H1 (cell line): Measurements from ENCODE around the gene NPY1R. TPM values are rescaled to one million over a fixed set of nuclear protein-coding genes. Genes with fewer than 3 reads are reported as not detected.

ENCODE experiments used
- CTCF ChIA-PET: fragments of 300-600 bp; sonication (Branson Sonifier 250); formaldehyde crosslinking; loops from one replicate; lab custom pipeline; 2021; ENCODE audit not compliant: partially characterized antibody; lab: Charles Lee
- POLR2A ChIA-PET: fragments of 300-600 bp; sonication (Branson Sonifier 250); formaldehyde crosslinking; loops from one replicate; lab custom pipeline; 2021; ENCODE audit warnings: inconsistent platforms; ENCODE audit not compliant: partially characterized antibody; lab: Charles Lee
- DNase-seq, 2 experiments: peaks; one replicate each; pipeline versions ENCODE4 v3.0.0 to v3.0.0-alpha.2; 2010 to 2022; ENCODE audit warnings: low spot score in 2 of 2, low read depth in 1 of 2, mixed read lengths in 1 of 2
- FAIRE-seq: peaks from 2 replicates; lab custom pipeline; 2011; peaks lifted over from hg19 to GRCh38; lab: Jason Lieb, UNC
- H2AFZ ChIP-seq: 2 replicates; pipeline ENCODE4 v1.8.1; 2012; ENCODE audit warnings: low read length, inconsistent platforms
- H2AK5ac ChIP-seq: 2 replicates; pipeline ENCODE4 v1.6.1; 2013; ENCODE audit warnings: low read depth, low read length
- H2BK120ac ChIP-seq: replicated peaks from 2 replicates; pipeline ENCODE3; 2013; ENCODE audit warnings: low read depth, low read length, inconsistent platforms
- H2BK12ac ChIP-seq: 2 replicates; pipeline ENCODE4 v1.6.1; 2013; ENCODE audit warnings: low read depth, low read length
- H2BK15ac ChIP-seq: 2 replicates; pipeline ENCODE4 v1.6.1; 2013; ENCODE audit warnings: low read length
- H2BK20ac ChIP-seq: 2 replicates; pipeline ENCODE4 v1.6.1; 2013; ENCODE audit warnings: low read length
- H2BK5ac ChIP-seq: 2 replicates; pipeline ENCODE4 v1.6.1; 2013; ENCODE audit warnings: low read depth, low read length
- H3K14ac ChIP-seq: 2 replicates; pipeline ENCODE4 v1.6.1; 2013; ENCODE audit warnings: inconsistent platforms; ENCODE audit not compliant: insufficient read length
- H3K18ac ChIP-seq: 2 replicates; pipeline ENCODE4 v1.6.1; 2013; ENCODE audit warnings: low read length; ENCODE audit errors: extremely low read depth
- H3K23ac ChIP-seq: 2 replicates; pipeline ENCODE4 v1.6.1; 2013; ENCODE audit warnings: inconsistent platforms; ENCODE audit not compliant: insufficient read length
- H3K23me2 ChIP-seq: 2 replicates; pipeline ENCODE4 v1.6.1; 2013; ENCODE audit warnings: low read depth, low read length
- H3K27ac ChIP-seq: 2 replicates; pipeline ENCODE4 v1.6.1; 2011; ENCODE audit warnings: low read depth, low read length, inconsistent platforms
- H3K27me3 ChIP-seq, 4 experiments: replicated peaks in 1 of 4; 1 replicate in 1 of 4; 2 replicates in 3 of 4; pipeline versions ENCODE4 v1.6.1 to v1.8.1; 2011 to 2013; ENCODE audit warnings: low read length in 3 of 4, mild to moderate bottlenecking in 3 of 4, inconsistent platforms in 2 of 4, mixed read lengths in 2 of 4, moderate library complexity in 1 of 4; ENCODE audit not compliant: control insufficient read depth in 3 of 4, insufficient read depth in 3 of 4; ENCODE audit errors: extremely low read depth in 1 of 4
- H3K36me3 ChIP-seq, 4 experiments: 2 replicates each; pipeline versions ENCODE4 v1.6.1 to v1.8.1; 2011 to 2013; ENCODE audit warnings: mild to moderate bottlenecking in 4 of 4, low read length in 3 of 4, moderate library complexity in 2 of 4, control low read depth in 1 of 4, inconsistent platforms in 1 of 4; ENCODE audit not compliant: insufficient read depth in 4 of 4, control insufficient read depth in 2 of 4
- H3K4ac ChIP-seq: replicated peaks from 2 replicates; pipeline ENCODE3; 2013; ENCODE audit warnings: low read length, low read depth, mixed read lengths, inconsistent platforms; ENCODE audit not compliant: insufficient read length
- H3K4me1 ChIP-seq, 4 experiments: replicated peaks in 1 of 4; 1 replicate in 1 of 4; 2 replicates in 3 of 4; pipeline versions ENCODE4 v1.6.1 to v1.8.1; 2011 to 2013; ENCODE audit warnings: low read length in 3 of 4, inconsistent platforms in 2 of 4, mixed read lengths in 1 of 4; ENCODE audit not compliant: insufficient read depth in 4 of 4, control insufficient read depth in 3 of 4
- H3K4me2 ChIP-seq, 2 experiments: 2 replicates each; pipeline versions ENCODE4 v1.6.1 to v1.8.1; 2011 to 2013; ENCODE audit warnings: low read depth in 2 of 2, low read length in 2 of 2, control low read depth in 1 of 2, inconsistent platforms in 1 of 2, mild to moderate bottlenecking in 1 of 2; ENCODE audit not compliant: insufficient read depth in 1 of 2
- H3K4me3 ChIP-seq, 4 experiments: fragments of 200-600, 300-600 bp in 1 of 4; sonication (generic), shearing (Covaris generic), sonication (Bioruptor Twin) in 1 of 4; 2 replicates each; pipeline versions ENCODE4 v1.5.1 to v1.8.1; 2011 to 2016; ENCODE audit warnings: low read length in 4 of 4, low read depth in 3 of 4, control low read depth in 2 of 4, inconsistent platforms in 2 of 4, mild to moderate bottlenecking in 2 of 4, mixed read lengths in 1 of 4, moderate library complexity in 1 of 4; ENCODE audit not compliant: insufficient read depth in 2 of 4; ENCODE audit errors: extremely low read depth in 1 of 4
- H3K56ac ChIP-seq: replicated peaks from 2 replicates; pipeline ENCODE3; 2013; ENCODE audit warnings: low read depth, mild to moderate bottlenecking, mixed read lengths, low read length, inconsistent platforms; ENCODE audit not compliant: insufficient read length
- H3K79me1 ChIP-seq: 2 replicates; pipeline ENCODE4 v1.6.1; 2013; ENCODE audit warnings: low read depth, low read length, control low read depth
- H3K79me2 ChIP-seq, 2 experiments: 2 replicates each; pipeline versions ENCODE4 v1.6.1 to v1.8.1; 2012 to 2013; ENCODE audit warnings: low read length in 2 of 2, mild to moderate bottlenecking in 2 of 2, inconsistent platforms in 1 of 2; ENCODE audit not compliant: insufficient read depth in 2 of 2, control insufficient read depth in 1 of 2
- H3K9ac ChIP-seq, 4 experiments: replicated peaks in 1 of 4; 1 replicate in 1 of 4; 2 replicates in 3 of 4; pipeline versions ENCODE4 v1.6.1 to v1.8.1; 2011 to 2013; ENCODE audit warnings: low read depth in 3 of 4, low read length in 3 of 4, control low read depth in 2 of 4, mild to moderate bottlenecking in 2 of 4, moderate library complexity in 2 of 4, inconsistent platforms in 1 of 4; ENCODE audit errors: extremely low read depth in 1 of 4
- H3K9me3 ChIP-seq, 2 experiments: 2 replicates each; pipeline versions ENCODE4 v1.6.1 to v1.8.1; 2012 to 2013; ENCODE audit warnings: mild to moderate bottlenecking in 2 of 2, moderate library complexity in 2 of 2, control low read depth in 1 of 2, inconsistent platforms in 1 of 2, low read depth in 1 of 2, low read length in 1 of 2, mixed read lengths in 1 of 2; ENCODE audit not compliant: insufficient read depth in 2 of 2
- H4K20me1 ChIP-seq, 2 experiments: replicated peaks in 1 of 2; 2 replicates each; pipeline versions ENCODE3 to v1.8.1; 2011 to 2013; ENCODE audit warnings: inconsistent platforms in 2 of 2, low read length in 2 of 2, mild to moderate bottlenecking in 1 of 2; ENCODE audit not compliant: insufficient read depth in 2 of 2, control insufficient read depth in 1 of 2
- H4K5ac ChIP-seq: 2 replicates; pipeline ENCODE4 v1.6.1; 2013; ENCODE audit warnings: low read length, low read depth, mixed read lengths, inconsistent platforms; ENCODE audit not compliant: insufficient read length
- H4K8ac ChIP-seq: 2 replicates; pipeline ENCODE4 v1.8.0; 2013; ENCODE audit warnings: mild to moderate bottlenecking, moderate library complexity, low read length, inconsistent platforms; ENCODE audit not compliant: insufficient read depth; ENCODE audit errors: extremely low read depth
- H4K91ac ChIP-seq: replicated peaks from 2 replicates; pipeline ENCODE3; 2013; ENCODE audit warnings: low read length, mixed read lengths, inconsistent platforms; ENCODE audit not compliant: insufficient read length
- POLR2A ChIP-seq, 2 experiments: IDR thresholded peaks; 1 replicate in 1 of 2; 2 replicates in 1 of 2; pipeline ENCODE4 v1.6.1; 2011; ENCODE audit warnings: low read depth in 2 of 2, low read length in 2 of 2, mild to moderate bottlenecking in 2 of 2; ENCODE audit errors: control extremely low read depth in 1 of 2
- POLR2AphosphoS5 ChIP-seq: IDR thresholded peaks from 2 replicates; pipeline ENCODE4 v1.6.1; 2011; ENCODE audit warnings: low read depth, low read length
- POU5F1 ChIP-seq: IDR thresholded peaks from 2 replicates; pipeline ENCODE4 v1.6.1; 2011; ENCODE audit warnings: low read depth, mild to moderate bottlenecking, low read length, moderate library complexity
- RBBP5 ChIP-seq: IDR thresholded peaks from 2 replicates; pipeline ENCODE4 v1.7.1; 2012; ENCODE audit warnings: low read depth, mild to moderate bottlenecking, inconsistent platforms, low read length, moderate library complexity, borderline replicate concordance
- SP2 ChIP-seq: IDR thresholded peaks from 2 replicates; pipeline ENCODE4 v1.6.1; 2012; ENCODE audit warnings: mild to moderate bottlenecking, low read length, inconsistent platforms
- TAF1 ChIP-seq: IDR thresholded peaks from 2 replicates; pipeline ENCODE4 v1.6.1; 2011; ENCODE audit warnings: mild to moderate bottlenecking, low read depth, low read length
- YY1 ChIP-seq: IDR thresholded peaks from 2 replicates; pipeline ENCODE4 v1.6.1; 2011; ENCODE audit warnings: low read depth, mild to moderate bottlenecking, low read length
- WGBS, 2 experiments: shearing (Covaris generic) in 1 of 2; methylation state at CpG; one replicate each; pipeline versions ENCODE4 v1.1.6 to v1.1.7; 2013 to 2015; ENCODE audit warnings: low lambda C conversion rate in 2 of 2, mixed read lengths in 2 of 2, inconsistent platforms in 1 of 2, low coverage in 1 of 2, missing lambda C conversion rate in 1 of 2; ENCODE audit not compliant: insufficient replicate concordance in 2 of 2, insufficient coverage in 1 of 2, insufficient read length in 1 of 2; ENCODE audit errors: extremely low coverage in 1 of 2, missing lambda C conversion rate in 1 of 2; 5-methylcytosine and 5-hydroxymethylcytosine counted together
- long read RNA-seq, 2 experiments: library from RNA in 1 of 2; library from capped mRNA in 1 of 2; stranded (forward); transcript quantifications; one replicate each; pipeline ENCODE4 v2.0.0, GENCODE V29; 2021; ENCODE audit warnings: inconsistent platforms in 1 of 2
- polyA minus RNA-seq, 3 experiments: library from RNA; depleted of rRNA, polyadenylated mRNA; stranded (reverse); fragments of >200 nt; gene quantifications; 1 replicate in 2 of 3; 2 replicates in 1 of 3; pipeline ENCODE4 v1.2.3, GENCODE V29; 2011
- polyA plus RNA-seq, 7 experiments: library from polyadenylated mRNA; depleted of rRNA in 3 of 7; stranded (reverse) in 5 of 7; unstranded in 2 of 7; fragments of >200 nt in 5 of 7; fragments of 200-250 nt in 2 of 7; gene quantifications; 1 replicate in 5 of 7; 2 replicates in 1 of 7; 4 replicates in 1 of 7; pipeline versions ENCODE4 v1.2.1 to v1.2.3, GENCODE V29; 2011 to 2013; ENCODE audit warnings: missing spikeins in 2 of 7, mixed read lengths in 2 of 7
- total RNA-seq: library from RNA; stranded (reverse); fragmentation: NEBNext Ultra II Directional; extraction: Animal tissue kit (Norgen Biotek cat#: 25700); gene quantifications from 2 replicates; pipeline ENCODE4 v1.2.1, GENCODE V29; 2021

The NPY1R gene
- total RNA-seq = 6.3 and 7.2 TPM in 2 replicates
- 2.7 and 5.9 TPM in 2 replicates for polyA plus RNA-seq (2011; rRNA removed)
- polyA plus RNA-seq (2011; cell fraction: cytosol; rRNA removed) = 2.7 TPM
- polyA plus RNA-seq (2011; cell fraction: nucleus; rRNA removed) = 2.7 TPM
- polyA plus RNA-seq (2012, experiment 1 of 2) = 3.3 to 9.4 TPM (median 5.2 TPM) in 4 replicates
- 0.59 TPM for polyA plus RNA-seq (2012, experiment 2 of 2)
- polyA plus RNA-seq (2013, experiment 1 of 2) = 14.9 TPM
- 15.5 TPM for polyA plus RNA-seq (2013, experiment 2 of 2)
- polyA minus RNA-seq (2011; rRNA and poly(A)+ RNA removed) = 3.4 and 5.1 TPM in 2 replicates
- 1.2 TPM for polyA minus RNA-seq (2011; cell fraction: cytosol; rRNA and poly(A)+ RNA removed)
- 4.0 TPM for polyA minus RNA-seq (2011; cell fraction: nucleus; rRNA and poly(A)+ RNA removed)
- long read RNA-seq, experiment 1, partial matches to known transcripts = 2 of 7 reads
- long read RNA-seq, experiment 1, other reads (novel, unspliced or antisense) = 3 of 7 reads
- long read RNA-seq, experiment 2, partial matches to known transcripts = 0 of 5 reads
- long read RNA-seq, experiment 2, other reads (novel, unspliced or antisense) = 1 of 5 reads

- Histone ChIP-seq H3K79me2 (peaks cover 0 to 5% of the 10 kb centered on the region in 2 experiments; a peak in 1 of 4 replicates), H2BK5ac (no peak within 1 kb of the TSS; the same call in 1 of the 2 replicates), H2BK20ac (no peak within 1 kb of the TSS), H4K91ac (peak within 1 kb of the TSS; percentile 61), H3K27me3 (peaks cover 4 to 16% (median 12%) of the 10 kb centered on the region in 4 experiments; a peak in 6 of 7 replicates), H2AK5ac (no peak within 1 kb of the TSS), H3K56ac (no peak within 1 kb of the TSS), H3K36me3 (no peaks in the 10 kb centered on the region), H3K9me3 (peaks cover 0 to 3% of the 10 kb centered on the region in 2 experiments; a peak in 2 of 4 replicates), H3K4me1 (0 out of 7 replicates have a peak, but pooled peaks cover 0 to 2% (median 0%) of the 10 kb centered on the region in 4 experiments), H4K20me1 (no peaks in the 10 kb centered on the region), H2AFZ (peak within 1 kb of the TSS; percentile 99), H3K14ac (no peak within 1 kb of the TSS), H2BK15ac (no peak within 1 kb of the TSS), H3K23me2 (peaks cover 13% of the 10 kb centered on the region), H4K8ac (peak within 1 kb of the TSS; percentile 94; the same call in 1 of the 2 replicates), H4K5ac (peak within 1 kb of the TSS; percentile 67), H3K23ac (no peak within 1 kb of the TSS), H3K79me1 (0 out of 2 replicates have a peak, but pooled peaks cover 2% of the 10 kb centered on the region), H3K18ac (peak within 1 kb of the TSS; percentile 98), H3K9ac (peak within 1 kb of the TSS in 3 of 4 experiments; percentile 65 to 72 (median 66); a peak in 6 of 7 replicates), H3K4me2 (peak within 1 kb of the TSS; percentile 75 to 95), H2BK12ac (no peak within 1 kb of the TSS; the same call in none of the 2 replicates), H3K4me3 (peak within 1 kb of the TSS; percentile 50 to 83 (median 80)), H3K27ac (peak within 1 kb of the TSS; percentile 35), H2BK120ac (no peak within 1 kb of the TSS), H3K4ac (no peak within 1 kb of the TSS)
- DNase-seq (peak; percentile 46 to 82), FAIRE-seq (peak; percentile 90)
- ChIA-PET POLR2A (interaction anchor here (0.9 to 2.8 kb wide), 14 partner anchors 10 to 228 kb away, joined by 3 to 15 read pairs (median 4); partner anchors contain the start of genes NAF1 and TMA16), CTCF (interaction anchor here (0.6 to 4.7 kb wide), 51 partner anchors 8 to 883 kb away, joined by 3 to 75 read pairs (median 4); partner anchors contain the start of gene NAF1)
- 17% methylated on average over 36 of the region's 36 CpGs; no CpG with 5 or more reads in 1 of the 2 experiments for whole genome bisulfite sequencing, 2 experiments
- TF ChIP-seq POLR2AphosphoS5 (no peak; the same call in 1 of the 2 replicates), POU5F1 (no peak), SP2 (no peak), POLR2A (IDR thresholded peaks at IDR 0.05; ENCODE audit: control extremely low read depth in 1 of 2, low read depth in 2 of 2, low read length in 2 of 2) (peak in 1 of 2 experiments; percentile 58; a peak in 2 of 3 replicates), RBBP5 (0 out of 2 replicates have a peak, but pooled peaks have one; percentile 12), YY1 (peak; percentile 14; the same call in 1 of the 2 replicates), TAF1 (peak; percentile 66)
Measured at GRCh38 chr4:163332526-163333406, at the start of gene NPY1R. NPY1R (minus strand) TSS chr4:163332596; CDS start chr4:163326554, 6,042 bp downstream.
